ENCODE data around the gene MUC20.
"Not testable (repeated sequence)": the region's sequence is repeated elsewhere in the genome, so short reads cannot be mapped to it uniquely, and the experiment has no call there.

The MUC20 gene

GRCh38 chr3:195705081-195705991 is 15.4 kb upstream of the MUC20 start:
- H3K27me3 ChIP-seq = no peaks in the 10 kb centered on the region
- TF ChIP-seq CTCF (IDR thresholded peaks at IDR 0.05; ENCODE audit: low read depth, low read length) = no peak
- H3K36me3 ChIP-seq = no peaks in the 10 kb centered on the region
- no peaks in the 10 kb centered on the region for H3K9me3 ChIP-seq
- no peak overlapping the region for H3K4me3 ChIP-seq (ENCODE audit: low read depth, low read length)
- no peaks in the 10 kb centered on the region for H3K4me1 ChIP-seq
- DNase-seq = no peak

- Histone ChIP-seq H3K4me1 (no peaks in the 10 kb centered on the region), H3K9me3 (no peaks in the 10 kb centered on the region), H3K4me3 (ENCODE audit: low read depth, low read length) (no peak overlapping the region), H3K36me3 (no peaks in the 10 kb centered on the region), H3K27me3 (no peaks in the 10 kb centered on the region)
- TF ChIP-seq CTCF (IDR thresholded peaks at IDR 0.05; ENCODE audit: low read depth, low read length) = no peak
- DNase-seq = no peak
Observed at GRCh38 chr3:195708061-195708460, 12.7 kb upstream of the MUC20 start.

DNA sequence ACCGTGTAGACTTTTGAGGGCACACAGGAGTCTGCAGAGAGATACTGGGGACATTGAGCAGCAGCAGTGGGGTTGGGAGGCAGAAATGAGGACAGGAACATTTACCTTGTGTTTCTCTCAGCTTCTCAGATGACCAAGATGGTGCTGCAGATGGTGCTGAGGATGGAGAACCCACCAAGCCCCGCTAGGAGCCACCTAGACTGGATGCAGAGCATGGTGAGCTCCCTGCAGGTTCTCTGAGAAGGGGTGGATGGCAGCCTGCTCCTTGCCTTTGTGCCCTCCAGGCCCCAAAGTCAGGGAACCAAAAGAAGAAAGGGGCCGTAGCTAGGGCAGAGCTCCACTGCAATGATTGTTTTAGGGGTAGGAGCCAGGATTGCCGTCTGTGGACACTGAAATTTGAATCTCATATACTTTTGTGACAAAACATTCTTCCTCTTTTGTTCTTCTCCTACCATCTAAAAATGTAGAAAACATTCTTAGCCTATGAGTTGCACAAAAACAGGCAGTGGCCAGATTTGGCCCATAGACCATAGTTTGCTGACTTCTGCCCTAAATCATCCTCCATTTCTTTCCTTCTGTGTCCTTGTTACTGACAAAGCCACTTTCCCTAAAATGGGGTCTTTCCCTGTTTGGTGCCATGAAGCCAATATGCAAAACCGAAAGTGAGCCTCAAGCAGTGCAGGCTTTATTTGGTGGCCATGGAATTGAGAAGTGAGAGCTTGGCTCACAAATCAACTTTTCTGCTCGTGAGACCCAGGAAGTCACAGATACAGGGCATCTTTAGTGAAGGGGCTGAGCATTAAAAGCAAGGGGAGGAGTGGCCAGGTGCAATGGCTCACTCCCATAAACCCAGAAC is 11.9 kb upstream of the MUC20 start:
- Histone ChIP-seq H3K36me3 (no peaks in the 10 kb centered on the region), H3K9me3 (no peaks in the 10 kb centered on the region), H3K27me3 (no peaks in the 10 kb centered on the region), H3K4me3 (ENCODE audit: low read depth, low read length) (no peak overlapping the region), H3K4me1 (no peaks in the 10 kb centered on the region)
- DNase-seq = no peak
- TF ChIP-seq CTCF (IDR thresholded peaks at IDR 0.05; ENCODE audit: low read depth, low read length) = no peak

DNA sequence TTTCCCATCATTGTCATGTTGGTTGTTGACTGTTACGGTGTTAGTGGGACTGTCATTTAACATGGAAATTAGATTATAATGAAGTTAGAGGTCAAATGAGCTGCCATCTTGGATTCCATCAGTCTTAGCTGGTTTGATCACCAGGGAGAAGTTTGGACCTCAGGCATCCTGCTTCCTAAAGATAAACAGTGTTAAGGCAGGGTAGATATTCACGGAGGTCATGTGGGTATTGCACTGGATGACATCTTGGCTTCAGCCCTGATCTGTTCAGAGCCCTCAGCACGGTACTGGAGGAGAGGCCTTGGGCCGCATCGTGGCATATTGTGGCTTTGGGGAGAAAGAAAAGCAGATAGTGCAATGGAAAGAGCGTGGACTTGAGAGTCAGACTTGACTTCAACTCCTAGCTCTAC is 11.1 kb upstream of the MUC20 start:
- TF ChIP-seq CTCF (IDR thresholded peaks at IDR 0.05; ENCODE audit: low read depth, low read length) = no peak
- no peak overlapping the region for H3K4me3 ChIP-seq (ENCODE audit: low read depth, low read length)
- no peaks in the 10 kb centered on the region for H3K9me3 ChIP-seq
- H3K36me3 ChIP-seq = no peaks in the 10 kb centered on the region
- H3K4me1 ChIP-seq = no peaks in the 10 kb centered on the region
- H3K27me3 ChIP-seq = no peaks in the 10 kb centered on the region
- DNase-seq = no peak

DNA sequence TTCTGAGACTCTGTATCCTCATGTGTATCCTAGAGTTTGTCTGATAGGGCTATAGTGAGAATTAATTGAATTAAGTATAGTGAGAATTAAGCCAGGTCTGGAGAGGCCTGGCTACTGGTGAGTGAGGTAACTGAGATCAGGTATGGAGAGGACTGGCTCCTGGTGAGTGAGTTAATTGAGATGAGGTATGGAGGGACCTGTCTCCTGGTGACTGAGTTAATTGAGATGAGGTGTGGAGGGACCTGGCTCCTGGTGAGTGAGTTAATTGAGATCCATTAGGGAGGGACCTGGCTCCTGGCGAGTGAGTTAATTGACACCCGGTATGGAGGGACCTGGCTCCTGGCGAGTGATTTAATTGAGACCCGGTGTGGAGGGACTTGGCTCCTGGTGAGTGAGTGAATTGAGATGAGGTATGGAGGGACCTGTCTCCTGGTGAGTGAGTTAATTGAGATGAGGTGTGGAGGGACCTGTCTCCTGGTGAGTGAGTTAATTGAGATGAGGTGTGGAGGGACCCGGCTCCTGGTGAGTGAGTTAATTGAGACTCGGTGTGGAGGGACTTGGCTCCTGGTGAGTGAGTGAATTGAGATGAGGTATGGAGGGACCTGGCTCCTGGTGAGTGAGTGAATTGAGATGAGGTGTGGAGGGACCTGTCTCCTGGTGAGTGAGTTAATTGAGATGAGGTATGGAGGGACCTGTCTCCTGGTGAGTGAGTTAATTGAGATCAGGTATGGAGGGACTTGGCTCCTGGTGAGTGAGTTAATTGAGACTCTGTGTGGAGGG is 10.5 kb upstream of the MUC20 start:
- not testable (repeated sequence) for H3K9me3 ChIP-seq; H3K27me3 ChIP-seq; H3K36me3 ChIP-seq; H3K4me1 ChIP-seq; H3K4me3 ChIP-seq (ENCODE audit: low read depth, low read length); DNase-seq

- H3K9me3 ChIP-seq; H3K4me1 ChIP-seq; H3K4me3 ChIP-seq (ENCODE audit: low read depth, low read length); H3K36me3 ChIP-seq; H3K27me3 ChIP-seq; DNase-seq: not testable (repeated sequence)
Observed at GRCh38 chr3:195711091-195711812, 9.5 kb upstream of the MUC20 start.
